Suprapubic skin (tissue), 4 donors: ENCODE measurements around the gene SACS. TPM values are rescaled to one million over a fixed set of nuclear protein-coding genes. Genes with fewer than 3 reads are reported as not detected.

Experiments
- DNase-seq, 2 donors: peaks; one replicate each; pipeline ENCODE4 v3.0.0-alpha.2; 2019; ENCODE audit warnings: low spot score in 2 of 2
- H3K27ac ChIP-seq: fragments of 200-600 bp; sonication (generic); one replicate; pipeline ENCODE4 v1.5.1; 2019
- H3K27me3 ChIP-seq: fragments of 200-600 bp; sonication (generic); one replicate; pipeline ENCODE4 v1.5.1; 2019
- H3K36me3 ChIP-seq: fragments of 200-600 bp; sonication (generic); one replicate; pipeline ENCODE4 v1.5.1; 2019
- H3K4me1 ChIP-seq: fragments of 200-600 bp; sonication (generic); one replicate; pipeline ENCODE4 v1.5.1; 2019
- H3K4me3 ChIP-seq: fragments of 200-600 bp; sonication (generic); one replicate; pipeline ENCODE4 v1.5.1; 2019; ENCODE audit warnings: mild to moderate bottlenecking
- H3K9me3 ChIP-seq: fragments of 200-600 bp; sonication (generic); one replicate; pipeline ENCODE4 v1.5.1; 2019
- EP300 ChIP-seq: sonication (generic); formaldehyde crosslinking; IDR thresholded peaks from one replicate; pipeline ENCODE4 v1.6.1; 2017; ENCODE audit warnings: antibody characterized with exemption
- POLR2A ChIP-seq, 2 donors: fragments of 450-650 bp; IDR thresholded peaks; one replicate each; pipeline ENCODE4 v1.6.1; 2017; ENCODE audit warnings: antibody characterized with exemption in 2 of 2, mild to moderate bottlenecking in 2 of 2, moderate library complexity in 2 of 2
- POLR2AphosphoS5 ChIP-seq, 3 donors: sonication (generic); formaldehyde crosslinking; IDR thresholded peaks; one replicate each; pipeline ENCODE4 v1.6.1; 2017; ENCODE audit warnings: antibody characterized with exemption in 3 of 3
- WGBS: methylation state at CpG from one replicate; pipeline ENCODE4 v1.1.5; 2018; 5-methylcytosine and 5-hydroxymethylcytosine counted together
- total RNA-seq, 4 donors: library from RNA; depleted of rRNA; stranded (reverse); fragments of >200 nt; gene quantifications; one replicate each; pipeline ENCODE4 v1.1.0, GENCODE V29; 2016
- TF ChIP-seq, protein P1 (sequence below), 2 donors: fragments of 200-600 bp in 1 of 2; fragments of 450-650 bp in 1 of 2; sonication (generic) in 1 of 2; IDR thresholded peaks; one replicate each; pipeline ENCODE4 v1.5.1; 2016 to 2019; ENCODE audit warnings: antibody characterized with exemption in 2 of 2, mild to moderate bottlenecking in 1 of 2, moderate library complexity in 1 of 2

Gene SACS
- total RNA-seq, 4 donors from 2014 or later: 6.4 to 17.9 (median 13.3) TPM

DNA sequence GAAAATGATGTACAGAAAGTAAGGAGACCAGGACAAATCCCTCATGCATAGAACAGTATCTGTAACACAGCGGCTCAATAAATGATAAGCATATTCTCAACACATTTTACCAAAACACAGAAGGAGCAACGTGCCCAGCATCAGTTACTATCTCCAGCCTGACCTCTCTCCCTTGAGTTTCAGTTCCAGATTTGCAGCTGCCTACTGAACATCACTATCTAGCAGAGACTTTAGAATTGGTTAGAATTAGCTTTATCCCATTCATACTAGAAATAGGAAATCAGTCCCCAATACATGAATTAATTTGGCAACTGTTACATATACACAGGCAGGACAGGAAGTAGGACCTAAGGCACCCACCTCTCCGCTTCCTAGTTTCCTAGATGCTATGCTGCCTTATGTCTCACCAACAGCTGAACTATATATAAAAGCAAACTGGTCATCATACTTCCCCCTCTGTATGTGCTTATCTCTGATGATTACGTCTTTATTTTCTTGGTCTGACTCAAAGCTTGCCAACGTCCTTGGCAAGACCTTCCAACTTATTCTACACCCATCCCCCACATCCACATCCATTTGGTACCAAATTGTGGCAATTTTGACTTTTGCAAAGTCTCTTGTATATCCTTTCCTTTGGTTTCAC lies 61.1 kb downstream of the SACS start:
- TF ChIP-seq POLR2A (IDR thresholded peaks at IDR 0.05): no peak
- TF ChIP-seq, protein P1, sequence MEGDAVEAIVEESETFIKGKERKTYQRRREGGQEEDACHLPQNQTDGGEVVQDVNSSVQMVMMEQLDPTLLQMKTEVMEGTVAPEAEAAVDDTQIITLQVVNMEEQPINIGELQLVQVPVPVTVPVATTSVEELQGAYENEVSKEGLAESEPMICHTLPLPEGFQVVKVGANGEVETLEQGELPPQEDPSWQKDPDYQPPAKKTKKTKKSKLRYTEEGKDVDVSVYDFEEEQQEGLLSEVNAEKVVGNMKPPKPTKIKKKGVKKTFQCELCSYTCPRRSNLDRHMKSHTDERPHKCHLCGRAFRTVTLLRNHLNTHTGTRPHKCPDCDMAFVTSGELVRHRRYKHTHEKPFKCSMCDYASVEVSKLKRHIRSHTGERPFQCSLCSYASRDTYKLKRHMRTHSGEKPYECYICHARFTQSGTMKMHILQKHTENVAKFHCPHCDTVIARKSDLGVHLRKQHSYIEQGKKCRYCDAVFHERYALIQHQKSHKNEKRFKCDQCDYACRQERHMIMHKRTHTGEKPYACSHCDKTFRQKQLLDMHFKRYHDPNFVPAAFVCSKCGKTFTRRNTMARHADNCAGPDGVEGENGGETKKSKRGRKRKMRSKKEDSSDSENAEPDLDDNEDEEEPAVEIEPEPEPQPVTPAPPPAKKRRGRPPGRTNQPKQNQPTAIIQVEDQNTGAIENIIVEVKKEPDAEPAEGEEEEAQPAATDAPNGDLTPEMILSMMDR (IDR thresholded peaks at IDR 0.05): no peak
- no peak for TF ChIP-seq EP300
- TF ChIP-seq POLR2AphosphoS5 (IDR thresholded peaks at IDR 0.05): no peak
- WGBS: 59% methylated on average over 5 of the region's 5 CpGs
- Histone ChIP-seq H3K4me3 (no peak overlapping the region), H3K27me3 (no peaks in the 10 kb centered on the region), H3K4me1 (peaks cover 28% of the 10 kb centered on the region), H3K9me3 (no peaks in the 10 kb centered on the region), H3K36me3 (peaks cover 23% of the 10 kb centered on the region), H3K27ac (no peak overlapping the region)
- no peak for DNase-seq

DNA sequence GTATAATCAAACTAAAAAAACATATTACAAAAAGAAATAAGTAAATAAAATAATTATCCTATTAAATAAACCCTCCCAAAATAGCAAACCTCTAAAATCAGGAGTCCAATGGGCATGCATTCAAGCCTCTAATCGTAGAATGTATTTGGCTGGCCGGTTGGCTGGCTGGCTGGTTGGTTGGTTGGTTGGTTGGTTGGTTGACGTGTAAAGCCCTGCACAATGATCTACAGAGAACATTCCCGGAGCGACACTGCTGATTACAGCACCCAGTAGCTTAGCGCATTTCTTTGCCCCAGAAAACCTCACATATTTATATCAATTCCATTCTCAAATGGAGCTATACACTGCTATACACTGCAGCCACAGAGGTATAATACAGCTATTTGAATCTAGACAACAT lies 65.6 kb downstream of the SACS start:
- no peak for DNase-seq
- H3K36me3 ChIP-seq: peaks cover 67% of the 10 kb centered on the region
- 97% methylated on average over 6 of the region's 6 CpGs for WGBS

DNA sequence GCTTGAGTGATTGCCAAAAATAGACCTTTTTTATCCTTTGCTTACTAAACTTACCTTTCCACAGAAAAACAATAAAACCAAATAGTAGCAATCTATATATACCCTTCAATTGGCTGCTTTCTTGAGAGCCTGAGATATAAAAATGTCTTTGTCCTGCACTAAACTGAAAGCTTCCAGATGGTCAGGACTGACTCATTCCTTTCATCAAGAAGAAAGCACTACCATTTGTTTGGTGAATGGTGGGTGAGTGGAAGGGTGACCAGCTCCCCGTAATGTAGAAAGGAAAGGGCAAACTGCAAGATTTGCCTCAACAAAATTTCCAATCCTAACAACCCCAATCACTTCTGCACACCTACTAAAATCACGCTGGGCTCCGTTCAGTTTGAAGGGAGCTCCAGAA lies 67.8 kb downstream of the SACS start:
- H3K4me1 ChIP-seq: no peaks in the 10 kb centered on the region
- H3K9me3 ChIP-seq: no peaks in the 10 kb centered on the region
- H3K4me3 ChIP-seq: no peak overlapping the region
- no peak for TF ChIP-seq POLR2A (IDR thresholded peaks at IDR 0.05)
- no peak for TF ChIP-seq EP300
- TF ChIP-seq, protein P1 (IDR thresholded peaks at IDR 0.05): no peak
- TF ChIP-seq POLR2AphosphoS5 (IDR thresholded peaks at IDR 0.05): no peak
- DNase-seq: no peak
- 90% methylated on average over 3 of the region's 3 CpGs for WGBS
- no peak overlapping the region for H3K27ac ChIP-seq
- no peaks in the 10 kb centered on the region for H3K27me3 ChIP-seq
- H3K36me3 ChIP-seq: peaks cover 73% of the 10 kb centered on the region

More for the DNA sequence above, 65.6 kb downstream of the SACS start:
- no peak for TF ChIP-seq POLR2AphosphoS5 (IDR thresholded peaks at IDR 0.05)
- TF ChIP-seq POLR2A (IDR thresholded peaks at IDR 0.05): no peak
- TF ChIP-seq, protein P1 (IDR thresholded peaks at IDR 0.05): no peak
- no peak for TF ChIP-seq EP300
- Histone ChIP-seq H3K4me1 (peaks cover 4% of the 10 kb centered on the region), H3K9me3 (no peaks in the 10 kb centered on the region), H3K27me3 (no peaks in the 10 kb centered on the region), H3K27ac (no peak overlapping the region), H3K4me3 (no peak overlapping the region)

DNA sequence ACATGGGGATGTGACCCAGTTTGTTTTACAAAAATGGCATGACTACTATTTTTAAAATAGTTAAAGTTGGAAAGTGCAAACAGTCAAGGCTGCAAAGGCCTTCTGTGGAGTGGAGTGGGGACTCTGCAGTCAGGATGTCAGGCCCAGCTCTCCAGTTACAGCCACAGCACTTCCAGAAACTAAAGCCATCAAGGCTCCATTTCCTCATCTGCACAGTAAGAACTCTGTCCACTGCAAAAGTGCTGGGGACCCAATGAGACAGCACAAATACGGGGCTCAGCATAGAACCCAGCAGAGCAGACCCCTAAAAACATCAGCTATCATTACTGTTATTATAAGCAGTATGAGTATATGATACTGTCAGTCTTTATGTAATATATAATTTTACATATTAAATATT lies 73.6 kb downstream of the SACS start:
- H3K9me3 ChIP-seq: no peaks in the 10 kb centered on the region
- DNase-seq: no peak
- H3K4me3 ChIP-seq: no peak overlapping the region
- no peak for TF ChIP-seq POLR2AphosphoS5 (IDR thresholded peaks at IDR 0.05)
- TF ChIP-seq POLR2A (IDR thresholded peaks at IDR 0.05): no peak
- TF ChIP-seq EP300: no peak
- TF ChIP-seq, protein P1 (IDR thresholded peaks at IDR 0.05): no peak
- 92% methylated on average over 1 of the region's 1 CpG for WGBS
- H3K36me3 ChIP-seq: peaks cover 61% of the 10 kb centered on the region
- no peaks in the 10 kb centered on the region for H3K27me3 ChIP-seq
- no peaks in the 10 kb centered on the region for H3K4me1 ChIP-seq
- no peak overlapping the region for H3K27ac ChIP-seq

DNA sequence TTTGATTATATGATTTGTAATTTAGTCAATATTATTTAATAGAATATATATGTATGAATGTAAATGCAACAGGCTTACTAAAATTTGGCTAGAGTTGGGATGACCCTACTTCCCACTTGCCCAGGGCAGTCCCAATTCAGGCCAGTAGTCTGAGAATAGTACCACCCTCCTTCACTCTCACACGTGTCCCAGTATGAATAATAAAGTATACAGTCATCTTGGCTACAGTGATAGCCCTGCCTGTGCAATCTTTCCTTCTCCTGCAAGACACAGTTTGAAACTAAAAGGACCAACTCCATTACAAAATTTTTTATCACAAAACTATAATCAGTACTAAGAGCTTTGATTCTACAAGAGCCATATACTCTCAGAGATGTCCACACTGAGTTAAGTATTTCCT lies 76.2 kb downstream of the SACS start:
- H3K27me3 ChIP-seq: no peaks in the 10 kb centered on the region
- H3K9me3 ChIP-seq: no peaks in the 10 kb centered on the region
- TF ChIP-seq EP300 (no peak), POLR2A (IDR thresholded peaks at IDR 0.05) (no peak), POLR2AphosphoS5 (IDR thresholded peaks at IDR 0.05) (no peak)
- TF ChIP-seq, protein P1 (IDR thresholded peaks at IDR 0.05): no peak
- peaks cover 45% of the 10 kb centered on the region for H3K36me3 ChIP-seq
- H3K27ac ChIP-seq: no peak overlapping the region
- no peak overlapping the region for H3K4me3 ChIP-seq
- H3K4me1 ChIP-seq: no peaks in the 10 kb centered on the region
- DNase-seq: no peak
- 79% methylated on average over 1 of the region's 1 CpG for WGBS
